SK-N-DZ (cell line): ENCODE results near the gene EEF1AKMT2.

Experiments
- small RNA-seq, 2 experiments: library from RNA; depleted of rRNA; stranded (forward); fragments of <200 nt; gene quantifications; one replicate each; pipeline ENCODE3, GENCODE V24; 2014

The EEF1AKMT2 gene

Small RNAs within 50 kb of the gene (small RNA-seq; reads per million reads assigned to genes)
- gene RF00019: 0 reads per million in 2 experiments
